BLaER1 (cell line): ENCODE data around the gene CCR2.

Source experiments
- H3K27ac ChIP-seq: shearing (Covaris generic); formaldehyde crosslinking; 2 replicates; pipeline ENCODE4 v1.8.1; 2022
- H3K27me3 ChIP-seq: shearing (Covaris generic); formaldehyde crosslinking; 2 replicates; pipeline ENCODE4 v1.8.1; 2022
- H3K36me3 ChIP-seq: shearing (Covaris generic); formaldehyde crosslinking; 2 replicates; pipeline ENCODE4 v1.8.1; 2022
- H3K4me1 ChIP-seq: shearing (Covaris generic); formaldehyde crosslinking; 2 replicates; pipeline ENCODE4 v1.8.1; 2022
- H3K4me2 ChIP-seq: shearing (Covaris generic); formaldehyde crosslinking; 2 replicates; pipeline ENCODE4 v1.8.1; 2022
- H3K4me3 ChIP-seq: shearing (Covaris generic); formaldehyde crosslinking; 2 replicates; pipeline ENCODE4 v1.8.1; 2022
- H3K9ac ChIP-seq: shearing (Covaris generic); formaldehyde crosslinking; 2 replicates; pipeline ENCODE4 v1.8.1; 2022
- H3K9me3 ChIP-seq: shearing (Covaris generic); formaldehyde crosslinking; 2 replicates; pipeline ENCODE4 v1.8.1; 2022
- H4K20me1 ChIP-seq: shearing (Covaris generic); formaldehyde crosslinking; 2 replicates; pipeline ENCODE4 v1.8.1; 2022
- Cebpa-rat ChIP-seq: shearing (Covaris generic); IDR thresholded peaks from 2 replicates; pipeline ENCODE4 v1.8.1; 2022

Gene CCR2

GRCh38 chr3:46353090-46353489 lies 821 bp upstream of the CCR2 start:
- H3K27me3 ChIP-seq = no peaks in the 10 kb centered on the region
- H3K9ac ChIP-seq = no peak overlapping the region
- H3K4me2 ChIP-seq = no peak overlapping the region
- H3K4me1 ChIP-seq = peaks cover 53% of the 10 kb centered on the region
- no peak overlapping the region for H3K27ac ChIP-seq
- H3K9me3 ChIP-seq = no peaks in the 10 kb centered on the region
- H3K36me3 ChIP-seq = no peaks in the 10 kb centered on the region
- no peak overlapping the region for H3K4me3 ChIP-seq
- TF ChIP-seq Cebpa-rat = no peak
- no peaks in the 10 kb centered on the region for H4K20me1 ChIP-seq

- Histone ChIP-seq H3K27ac (no peak overlapping the region), H3K4me1 (peaks cover 39% of the 10 kb centered on the region), H3K27me3 (no peaks in the 10 kb centered on the region), H3K9ac (no peak overlapping the region), H3K9me3 (no peaks in the 10 kb centered on the region), H3K4me2 (no peak overlapping the region), H3K4me3 (no peak overlapping the region), H4K20me1 (no peaks in the 10 kb centered on the region), H3K36me3 (no peaks in the 10 kb centered on the region)
- no peak for TF ChIP-seq Cebpa-rat
Observed at GRCh38 chr3:46354478-46354877, 567 bp downstream of the CCR2 start.

- Histone ChIP-seq H3K27ac (no peak overlapping the region), H4K20me1 (no peaks in the 10 kb centered on the region), H3K9ac (no peak overlapping the region), H3K4me1 (peaks cover 38% of the 10 kb centered on the region), H3K4me3 (no peak overlapping the region), H3K27me3 (no peaks in the 10 kb centered on the region), H3K9me3 (no peaks in the 10 kb centered on the region), H3K36me3 (no peaks in the 10 kb centered on the region), H3K4me2 (no peak overlapping the region)
- TF ChIP-seq Cebpa-rat = no peak
Observed at GRCh38 chr3:46354984-46355383, 1.1 kb downstream of the CCR2 start.

DNA sequence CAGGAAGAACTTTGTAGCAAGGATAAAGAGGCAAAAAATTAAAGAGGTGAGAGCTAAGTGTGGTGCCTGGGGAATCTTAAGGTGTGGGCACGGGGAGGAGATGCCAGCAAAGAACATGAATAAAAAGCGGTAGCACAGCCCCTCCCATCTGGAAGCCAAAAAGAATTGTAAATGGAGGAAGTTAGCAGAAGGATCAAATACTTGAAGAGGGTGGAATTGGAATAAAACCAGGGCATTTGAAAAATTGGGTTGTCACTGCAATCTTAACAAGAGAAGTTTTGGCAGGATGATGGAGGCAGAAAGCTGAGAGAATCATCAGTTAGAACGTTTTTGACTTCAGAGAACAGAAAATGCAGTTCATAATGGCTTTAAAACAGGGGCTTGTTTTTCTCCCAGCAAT lies 2.4 kb downstream of the CCR2 start:
- H3K27me3 ChIP-seq = no peaks in the 10 kb centered on the region
- H3K4me2 ChIP-seq = no peak overlapping the region
- H3K4me3 ChIP-seq = no peak overlapping the region
- H3K9me3 ChIP-seq = no peaks in the 10 kb centered on the region
- no peak for TF ChIP-seq Cebpa-rat
- H3K36me3 ChIP-seq = no peaks in the 10 kb centered on the region
- no peaks in the 10 kb centered on the region for H4K20me1 ChIP-seq
- no peak overlapping the region for H3K9ac ChIP-seq
- H3K4me1 ChIP-seq = peaks cover 29% of the 10 kb centered on the region
- H3K27ac ChIP-seq = no peak overlapping the region

DNA sequence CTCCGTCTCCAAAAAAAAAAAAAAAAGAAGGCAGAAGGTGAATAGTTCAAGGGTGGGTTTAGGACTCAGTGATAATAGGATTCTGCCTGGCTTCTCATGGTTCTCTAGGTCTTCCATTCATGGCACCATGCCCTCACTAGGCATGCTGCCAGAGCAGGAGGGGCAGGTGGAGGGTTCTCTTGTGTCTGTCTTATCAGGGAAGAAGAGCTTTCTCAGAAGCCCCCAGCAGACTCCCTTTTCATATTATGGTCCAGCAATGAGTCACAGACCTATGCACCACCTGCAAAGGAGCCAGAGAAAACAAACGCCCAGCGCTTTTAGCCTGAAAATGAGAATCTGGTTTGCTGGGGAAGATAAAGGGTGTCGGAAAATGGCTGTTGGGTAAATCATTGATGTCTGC lies 3.0 kb downstream of the CCR2 start:
- no peaks in the 10 kb centered on the region for H4K20me1 ChIP-seq
- H3K9ac ChIP-seq = no peak overlapping the region
- no peaks in the 10 kb centered on the region for H3K36me3 ChIP-seq
- H3K4me3 ChIP-seq = no peak overlapping the region
- H3K4me2 ChIP-seq = no peak overlapping the region
- H3K27ac ChIP-seq = no peak overlapping the region
- TF ChIP-seq Cebpa-rat = no peak
- H3K9me3 ChIP-seq = no peaks in the 10 kb centered on the region
- no peaks in the 10 kb centered on the region for H3K27me3 ChIP-seq
- H3K4me1 ChIP-seq = peaks cover 23% of the 10 kb centered on the region

GRCh38 chr3:46358466-46358865 lies 4.6 kb downstream of the CCR2 start:
- Histone ChIP-seq H3K4me3 (no peak overlapping the region), H3K36me3 (no peaks in the 10 kb centered on the region), H3K9me3 (no peaks in the 10 kb centered on the region), H3K27ac (no peak overlapping the region), H3K9ac (no peak overlapping the region), H3K4me1 (peaks cover 17% of the 10 kb centered on the region), H3K4me2 (no peak overlapping the region), H3K27me3 (no peaks in the 10 kb centered on the region), H4K20me1 (no peaks in the 10 kb centered on the region)
- TF ChIP-seq Cebpa-rat = no peak

DNA sequence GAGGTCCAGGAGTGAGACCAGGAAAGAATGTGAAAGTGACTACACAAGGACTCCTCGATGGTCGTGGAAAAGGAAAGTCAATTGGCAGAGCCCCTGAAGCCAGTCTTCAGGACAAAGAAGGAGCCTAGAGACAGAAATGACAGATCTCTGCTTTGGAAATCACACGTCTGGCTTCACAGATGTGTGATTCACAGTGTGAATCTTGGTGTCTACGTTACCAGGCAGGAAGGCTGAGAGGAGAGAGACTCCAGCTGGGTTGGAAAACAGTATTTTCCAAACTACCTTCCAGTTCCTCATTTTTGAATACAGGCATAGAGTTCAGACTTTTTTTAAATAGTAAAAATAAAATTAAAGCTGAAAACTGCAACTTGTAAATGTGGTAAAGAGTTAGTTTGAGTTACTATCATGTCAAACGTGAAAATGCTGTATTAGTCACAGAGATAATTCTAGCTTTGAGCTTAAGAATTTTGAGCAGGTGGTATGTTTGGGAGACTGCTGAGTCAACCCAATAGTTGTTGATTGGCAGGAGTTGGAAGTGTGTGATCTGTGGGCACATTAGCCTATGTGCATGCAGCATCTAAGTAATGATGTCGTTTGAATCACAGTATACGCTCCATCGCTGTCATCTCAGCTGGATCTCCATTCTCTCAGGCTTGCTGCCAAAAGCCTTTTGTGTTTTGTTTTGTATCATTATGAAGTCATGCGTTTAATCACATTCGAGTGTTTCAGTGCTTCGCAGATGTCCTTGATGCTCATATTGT lies 6.0 kb downstream of the CCR2 start:
- no peaks in the 10 kb centered on the region for H4K20me1 ChIP-seq
- H3K36me3 ChIP-seq = no peaks in the 10 kb centered on the region
- no peak for TF ChIP-seq Cebpa-rat
- H3K4me1 ChIP-seq = 0 out of 2 replicates have a peak, but pooled peaks cover 8% of the 10 kb centered on the region
- no peak overlapping the region for H3K27ac ChIP-seq
- no peaks in the 10 kb centered on the region for H3K9me3 ChIP-seq
- H3K9ac ChIP-seq = no peak overlapping the region
- no peaks in the 10 kb centered on the region for H3K27me3 ChIP-seq
- no peak overlapping the region for H3K4me3 ChIP-seq
- H3K4me2 ChIP-seq = no peak overlapping the region

DNA sequence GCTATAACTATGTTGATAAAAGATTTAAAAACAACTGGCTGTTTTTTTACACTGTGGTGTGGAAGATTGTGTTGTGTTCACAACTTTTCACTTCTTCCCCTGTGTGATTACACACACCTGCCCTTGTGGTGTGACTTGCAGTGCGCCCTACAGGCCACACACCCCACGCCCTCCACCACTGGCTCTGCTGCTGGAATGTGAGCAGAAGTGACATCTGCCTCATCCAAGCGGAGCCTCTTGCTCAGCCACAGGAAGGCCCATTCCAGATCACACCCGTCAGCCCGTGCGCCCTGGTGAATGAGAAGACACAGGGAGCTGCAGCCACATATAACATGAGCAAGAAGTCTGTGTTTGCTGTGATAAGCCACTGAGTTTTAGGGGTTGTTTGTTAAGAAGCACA lies 7.0 kb downstream of the CCR2 start:
- no peaks in the 10 kb centered on the region for H3K36me3 ChIP-seq
- H3K27ac ChIP-seq = no peak overlapping the region
- 0 out of 2 replicates have a peak, but pooled peaks cover 8% of the 10 kb centered on the region for H3K4me1 ChIP-seq
- no peak overlapping the region for H3K4me3 ChIP-seq
- no peak for TF ChIP-seq Cebpa-rat
- no peak overlapping the region for H3K9ac ChIP-seq
- H4K20me1 ChIP-seq = no peaks in the 10 kb centered on the region
- no peak overlapping the region for H3K4me2 ChIP-seq
- no peaks in the 10 kb centered on the region for H3K9me3 ChIP-seq
- H3K27me3 ChIP-seq = no peaks in the 10 kb centered on the region

DNA sequence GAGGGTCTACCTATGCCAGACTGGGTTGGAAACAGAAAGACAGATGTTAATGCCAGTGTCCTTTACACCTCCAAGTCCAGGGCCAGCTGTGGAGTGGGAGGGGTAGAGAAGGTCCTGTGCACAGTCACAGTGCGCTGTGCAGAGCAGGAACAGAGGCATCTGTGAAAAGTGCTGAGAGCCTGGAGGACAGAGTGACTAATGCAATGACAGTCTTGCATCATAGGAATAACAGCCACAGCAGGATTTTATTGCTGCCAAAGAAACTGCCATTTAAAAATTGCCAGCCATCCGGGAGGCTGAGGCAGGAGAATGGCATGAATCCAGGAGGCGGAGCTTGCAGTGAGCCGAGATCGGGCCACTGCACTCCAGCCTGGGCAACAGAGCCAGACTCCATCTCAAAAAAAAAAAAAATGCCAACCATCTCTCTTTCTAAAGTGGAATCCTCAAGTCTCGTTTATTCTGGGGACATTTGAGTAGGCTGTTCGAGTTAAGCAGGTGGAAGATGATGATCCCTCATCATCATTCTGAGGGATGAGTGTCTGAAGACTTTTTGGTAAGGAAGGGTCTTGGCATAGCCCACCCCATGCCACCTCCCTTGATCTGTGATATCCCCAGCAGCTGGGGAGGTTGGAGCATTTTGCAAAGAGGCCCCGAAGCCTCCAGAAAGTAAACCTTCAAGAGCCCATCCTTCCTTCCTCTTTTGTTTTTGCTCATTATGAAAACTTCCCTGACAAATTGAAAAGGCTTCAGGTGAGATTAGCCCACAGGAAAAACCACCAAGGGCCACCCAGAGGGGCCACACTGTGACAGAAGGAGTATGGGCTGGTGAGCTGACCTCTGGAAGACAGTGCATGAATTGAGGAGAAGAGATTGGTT lies 7.7 kb downstream of the CCR2 start:
- H3K27me3 ChIP-seq = no peaks in the 10 kb centered on the region
- TF ChIP-seq Cebpa-rat = no peak
- no peak overlapping the region for H3K4me2 ChIP-seq
- H3K4me3 ChIP-seq = no peak overlapping the region
- no peaks in the 10 kb centered on the region for H4K20me1 ChIP-seq
- H3K36me3 ChIP-seq = no peaks in the 10 kb centered on the region
- H3K9ac ChIP-seq = no peak overlapping the region
- no peaks in the 10 kb centered on the region for H3K9me3 ChIP-seq
- no peak overlapping the region for H3K27ac ChIP-seq
- H3K4me1 ChIP-seq = 0 out of 2 replicates have a peak, but pooled peaks cover 8% of the 10 kb centered on the region

DNA sequence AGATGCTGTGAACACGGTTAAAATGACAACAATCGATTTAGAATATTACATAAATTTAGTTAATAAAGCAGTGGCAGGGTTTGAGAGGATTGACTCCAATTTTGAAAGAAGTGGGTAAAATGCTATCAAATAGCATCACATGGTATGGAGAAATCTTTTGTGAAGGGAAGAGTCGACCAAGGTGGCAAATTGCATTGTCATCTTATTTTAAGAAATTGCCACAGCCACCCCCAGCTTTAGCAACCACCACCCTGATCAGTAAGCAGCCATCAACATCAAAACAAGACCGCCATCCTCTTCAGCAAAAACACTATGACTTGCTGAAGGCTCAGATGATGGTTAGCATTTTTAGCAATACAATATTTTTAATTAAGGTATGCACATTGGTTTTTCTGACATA lies 11.1 kb downstream of the CCR2 start:
- Histone ChIP-seq H4K20me1 (no peaks in the 10 kb centered on the region), H3K36me3 (no peaks in the 10 kb centered on the region), H3K9ac (no peak overlapping the region), H3K4me1 (0 out of 2 replicates have a peak, but pooled peaks cover 4% of the 10 kb centered on the region), H3K4me2 (no peak overlapping the region), H3K27me3 (no peaks in the 10 kb centered on the region), H3K4me3 (no peak overlapping the region), H3K9me3 (no peaks in the 10 kb centered on the region), H3K27ac (no peak overlapping the region)
- TF ChIP-seq Cebpa-rat = no peak
